Motor neuron (in vitro differentiated cells): Measurements from ENCODE around the gene FAF1. TPM values are rescaled to one million over a fixed set of nuclear protein-coding genes. Genes with fewer than 3 reads are reported as not detected.
A peak's percentile ranks its signal among the peaks of the same experiment; 100 is the strongest.
"Not testable (repeated sequence)": the region's sequence is repeated elsewhere in the genome, so short reads cannot be mapped to it uniquely, and the experiment has no call there.

Experiments
- ATAC-seq, 8 experiments: fragments of 200-7000 bp; cut with Tn5 transposase; replicated peaks in 6 of 8; 2 replicates each; pipeline ENCODE4 v1.8.0; 2021; ENCODE audit warnings: mild to moderate bottlenecking in 8 of 8, moderate library complexity in 8 of 8
- H3K27ac ChIP-seq, 2 donors: fragments of 250-450 bp; sonication (Bioruptor Pico); 2 replicates each; pipeline ENCODE4 v1.9.0; 2021; ENCODE audit warnings: antibody characterized with exemption in 2 of 2, mild to moderate bottlenecking in 2 of 2, moderate library complexity in 1 of 2
- H3K4me1 ChIP-seq, 2 donors: fragments of 250-450 bp; sonication (Bioruptor Pico); replicated peaks in 1 of 2; 2 replicates each; pipeline ENCODE4 v1.6.1; 2021; ENCODE audit warnings: antibody characterized with exemption in 2 of 2, mild to moderate bottlenecking in 2 of 2, moderate library complexity in 1 of 2
- H3K4me3 ChIP-seq, 5 donors: fragments of 250-450 bp; sonication (Bioruptor Pico); 2 replicates each; pipeline ENCODE4 v1.9.0; 2021; ENCODE audit warnings: antibody characterized with exemption in 5 of 5, mild to moderate bottlenecking in 5 of 5, moderate library complexity in 4 of 5
- WGBS, 10 experiments: fragments of 450-650 bp; shearing (Covaris generic); methylation state at CpG; one replicate each; pipeline ENCODE4 v1.0.0; 2022; 5-methylcytosine and 5-hydroxymethylcytosine counted together
- in situ Hi-C, 9 experiments: fragments of 400-800 bp; cut with MboI; loops; one replicate each; pipeline ENCODE4 v1.15.0; 2021; ENCODE audit warnings: low sequenced_read_pairs in 9 of 9, low pct_unique_long_range_greater_than_20kb in 2 of 9; ENCODE audit not compliant: unreplicated experiment in 9 of 9
- total RNA-seq, 8 experiments: library from RNA; unstranded; fragments of 300-600 nt; gene quantifications; 2 replicates each; pipeline versions ENCODE4 v1.2.3 to v1.2.4, GENCODE V29; 2022

Gene FAF1
- total RNA-seq, 8 experiments from 2014 or later, result 26.3 to 79.4 (median 52.0) TPM

DNA sequence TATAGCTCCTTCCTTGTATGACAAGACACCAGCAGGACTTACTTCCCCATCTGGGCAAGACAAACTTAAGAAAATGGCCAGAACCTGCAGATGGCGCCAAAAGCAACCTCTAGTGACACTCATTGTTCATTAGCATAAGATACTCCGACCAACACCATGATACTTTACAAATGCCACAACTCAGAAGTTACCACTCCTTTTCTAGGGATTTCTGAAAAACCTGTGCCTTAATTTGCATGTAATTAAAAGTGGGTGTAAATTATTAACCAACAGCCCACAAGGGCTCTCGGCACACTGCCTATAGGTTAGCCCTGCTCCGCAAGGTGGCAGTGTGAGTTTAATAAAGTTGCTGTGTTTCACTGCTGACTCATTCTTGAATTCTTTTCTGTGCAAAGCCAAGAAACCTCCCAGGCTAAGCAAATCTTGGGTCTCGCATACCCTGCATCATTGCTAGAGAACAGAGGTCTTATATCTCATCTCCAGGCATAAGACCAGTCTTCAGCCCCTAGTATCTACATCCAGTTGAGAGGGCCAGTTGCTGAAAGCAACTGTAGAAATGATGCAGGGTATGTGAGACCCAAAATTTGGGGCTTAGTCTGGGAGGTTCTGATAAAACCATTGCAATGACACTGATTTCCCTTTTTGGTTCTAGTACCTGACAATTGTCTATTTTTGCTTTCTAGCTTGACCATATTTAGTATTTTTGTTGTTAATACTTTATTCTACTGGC is 86.4 kb downstream of the FAF1 start:
- WGBS, 10 experiments, result 40 to 100% (median 88%) methylated on average over 1 to 5 of the region's 5 CpGs; no CpG with 5 or more reads in 3 of the 10 experiments
- ATAC-seq, result peak in 4 of 8 experiments; percentile 33 to 69 (median 50)
- in situ Hi-C loops, result no loop called here
- Histone ChIP-seq H3K4me3 (no peak overlapping the region), H3K4me1 (no peaks in the 10 kb centered on the region), H3K27ac (no peak overlapping the region)

DNA sequence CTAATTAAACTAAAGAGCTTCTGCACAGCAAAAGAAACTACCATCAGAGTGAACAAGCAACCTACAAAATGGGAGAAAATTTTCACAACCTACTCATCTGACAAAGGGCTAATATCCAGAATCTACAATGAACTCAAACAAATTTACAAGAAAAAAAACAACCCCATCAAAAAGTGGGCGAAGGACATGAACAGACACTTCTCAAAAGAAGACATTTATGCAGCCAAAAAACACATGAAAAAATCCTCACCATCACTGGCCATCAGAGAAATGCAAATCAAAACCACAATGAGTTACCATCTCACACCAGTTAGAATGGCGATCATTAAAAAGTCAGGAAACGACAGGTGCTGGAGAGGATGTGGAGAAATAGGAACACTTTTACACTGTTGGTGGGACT is 95.2 kb downstream of the FAF1 start:
- H3K4me1 ChIP-seq, H3K4me3 ChIP-seq, in situ Hi-C loops, H3K27ac ChIP-seq, ATAC-seq: not testable (repeated sequence)
- no CpG with 5 or more reads among the region's 3 CpGs for WGBS, 10 experiments

DNA sequence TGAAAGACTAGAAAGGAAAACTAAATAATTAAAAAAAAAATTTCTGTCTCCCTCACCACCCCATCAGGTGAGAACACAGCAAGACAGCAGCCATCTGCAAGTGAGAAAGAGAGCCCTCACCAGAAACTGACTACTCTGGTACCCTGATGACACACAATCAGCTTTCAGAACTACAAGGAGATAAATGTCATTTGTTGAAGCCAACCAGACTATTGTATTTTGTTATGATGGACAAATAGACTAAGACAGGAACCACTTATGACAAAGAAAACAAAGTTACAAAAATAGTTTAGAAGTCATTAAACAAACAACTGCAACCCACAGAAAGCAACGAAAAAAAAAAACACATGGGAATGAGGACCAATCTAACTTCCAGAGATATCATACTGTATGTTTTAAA is 98.3 kb downstream of the FAF1 start:
- WGBS, 10 experiments, result 38 to 100% (median 93%) methylated on average over 1 of the region's 1 CpG; no CpG with 5 or more reads in 1 of the 10 experiments
- Histone ChIP-seq H3K4me3 (no peak overlapping the region), H3K27ac (no peak overlapping the region), H3K4me1 (no peaks in the 10 kb centered on the region)
- in situ Hi-C loops, result no loop called here
- no peak for ATAC-seq

- Histone ChIP-seq H3K4me3 (no peak overlapping the region), H3K4me1 (no peaks in the 10 kb centered on the region), H3K27ac (no peak overlapping the region)
- ATAC-seq, result no peak
- 91 to 100% (median 97%) methylated on average over 1 to 4 of the region's 4 CpGs; no CpG with 5 or more reads in 1 of the 10 experiments for WGBS, 10 experiments
- in situ Hi-C loops, result no loop called here
Observed at GRCh38 chr1:50860702-50861101, 99.4 kb downstream of the FAF1 start.

GRCh38 chr1:50860256-50860655 is 99.8 kb downstream of the FAF1 start:
- Histone ChIP-seq H3K4me1 (no peaks in the 10 kb centered on the region), H3K27ac (no peak overlapping the region), H3K4me3 (no peak overlapping the region)
- 89 to 100% (median 100%) methylated on average over 1 to 2 of the region's 2 CpGs; no CpG with 5 or more reads in 1 of the 10 experiments for WGBS, 10 experiments
- ATAC-seq, result no peak
- in situ Hi-C loops, result no loop called here

DNA sequence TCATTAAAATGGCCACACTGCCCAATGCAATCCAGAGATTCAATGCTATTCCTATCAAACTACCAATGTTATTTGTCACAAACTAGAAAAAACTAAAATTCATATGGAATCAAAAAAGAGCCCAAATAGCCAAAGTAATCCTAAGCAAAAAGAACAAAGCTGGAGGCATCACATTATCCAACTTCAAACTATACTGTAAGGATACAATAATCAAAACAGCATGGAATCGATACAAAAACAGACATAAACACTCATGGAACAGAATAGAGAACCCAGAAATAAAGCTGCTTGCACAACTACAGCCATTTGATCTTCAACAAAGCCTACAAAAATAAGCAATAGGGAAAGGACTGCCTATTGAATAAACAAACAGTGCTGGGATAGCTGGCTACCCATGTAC is 100.4 kb downstream of the FAF1 start:
- no peak for ATAC-seq
- WGBS, 10 experiments, result 100% methylated on average over 1 of the region's 1 CpG; no CpG with 5 or more reads in 1 of the 10 experiments
- H3K27ac ChIP-seq, result no peak overlapping the region

GRCh38 chr1:50858761-50859160 is 101.3 kb downstream of the FAF1 start:
- ATAC-seq, result no peak
- 80 to 100% (median 100%) methylated on average over 1 of the region's 1 CpG; no CpG with 5 or more reads in 2 of the 10 experiments for WGBS, 10 experiments
- Histone ChIP-seq H3K27ac (no peak overlapping the region), H3K4me3 (no peak overlapping the region), H3K4me1 (no peaks in the 10 kb centered on the region)
- in situ Hi-C loops, result no loop called here

More for the DNA sequence above, 100.4 kb downstream of the FAF1 start:
- Histone ChIP-seq H3K4me3 (no peak overlapping the region), H3K4me1 (no peaks in the 10 kb centered on the region)
- in situ Hi-C loops, result no loop called here

- WGBS, 10 experiments, result 10 to 100% (median 88%) methylated on average over 1 of the region's 1 CpG; no CpG with 5 or more reads in 1 of the 10 experiments
- no peaks in the 10 kb centered on the region for H3K4me1 ChIP-seq
- H3K27ac ChIP-seq, result no peak overlapping the region
- no peak for ATAC-seq
- in situ Hi-C loops, result no loop called here
- no peak overlapping the region for H3K4me3 ChIP-seq
Observed at GRCh38 chr1:50857702-50858101, 102.4 kb downstream of the FAF1 start.

GRCh38 chr1:50853325-50853724 is 106.7 kb downstream of the FAF1 start:
- no peak for ATAC-seq
- in situ Hi-C loops, result no loop called here

GRCh38 chr1:50852889-50853288 is 107.2 kb downstream of the FAF1 start:
- in situ Hi-C loops, result no loop called here

More at GRCh38 chr1:50853325-50853724, 106.7 kb downstream of the FAF1 start:
- 87 to 100% (median 93%) methylated on average over 1 to 3 of the region's 3 CpGs; no CpG with 5 or more reads in 1 of the 10 experiments for WGBS, 10 experiments
- H3K4me3 ChIP-seq, result no peak overlapping the region
- H3K27ac ChIP-seq, result no peak overlapping the region
- no peaks in the 10 kb centered on the region for H3K4me1 ChIP-seq

DNA sequence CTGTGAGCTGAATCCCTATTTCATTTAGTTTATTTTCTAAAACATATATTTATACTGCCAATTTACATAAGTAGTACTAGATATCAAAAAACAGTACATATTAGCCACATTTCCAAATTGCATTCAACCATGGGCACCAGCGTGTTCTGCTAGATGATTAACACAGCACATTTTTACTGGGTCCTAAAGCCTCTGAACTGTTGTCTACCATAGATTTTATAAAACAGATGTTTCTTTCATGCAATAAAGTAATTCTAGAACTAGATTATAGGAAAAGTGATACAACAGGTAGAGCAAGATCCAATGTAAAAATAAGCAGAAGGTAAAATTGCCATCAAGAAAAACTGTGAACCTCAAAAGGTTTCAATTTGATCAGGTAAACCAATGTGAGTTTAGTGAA is 108.6 kb downstream of the FAF1 start:
- Histone ChIP-seq H3K4me1 (no peaks in the 10 kb centered on the region), H3K4me3 (no peak overlapping the region), H3K27ac (no peak overlapping the region)
- ATAC-seq, result no peak
- in situ Hi-C loops, result no loop called here
- WGBS, 10 experiments, result 83 to 100% (median 100%) methylated on average over 1 of the region's 1 CpG; no CpG with 5 or more reads in 3 of the 10 experiments

More at GRCh38 chr1:50852889-50853288, 107.2 kb downstream of the FAF1 start:
- no peaks in the 10 kb centered on the region for H3K4me1 ChIP-seq
- ATAC-seq, result no peak
- 60 to 100% (median 97%) methylated on average over 1 of the region's 1 CpG for WGBS, 10 experiments
- no peak overlapping the region for H3K27ac ChIP-seq
- H3K4me3 ChIP-seq, result no peak overlapping the region

- Histone ChIP-seq H3K4me3 (no peak overlapping the region), H3K27ac (no peak overlapping the region), H3K4me1 (no peaks in the 10 kb centered on the region)
- in situ Hi-C loops, result no loop called here
- no peak for ATAC-seq
- 82 to 100% (median 96%) methylated on average over 1 to 7 of the region's 7 CpGs for WGBS, 10 experiments
Observed at GRCh38 chr1:50851034-50851433, 109.0 kb downstream of the FAF1 start.

DNA sequence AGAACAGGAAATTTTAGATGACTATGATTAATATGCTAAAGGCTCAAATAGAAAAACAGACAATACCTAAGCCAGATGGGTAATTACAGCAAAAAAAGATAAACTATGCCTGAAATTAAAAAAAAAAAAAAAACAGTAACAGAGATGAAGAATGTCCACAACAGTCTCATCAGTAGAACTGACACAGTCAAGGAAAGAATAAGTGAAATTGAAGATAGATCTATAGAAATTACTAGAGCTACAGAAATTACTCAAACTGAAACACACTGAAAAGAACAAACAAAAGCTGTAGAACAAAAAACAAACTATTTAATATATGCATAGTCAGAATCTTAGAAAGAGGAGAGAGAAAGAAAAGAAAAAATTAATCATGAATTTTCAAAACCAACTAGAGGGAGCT is 112.8 kb downstream of the FAF1 start:
- in situ Hi-C loops, result no loop called here
- H3K4me3 ChIP-seq, result no peak overlapping the region
- no peak for ATAC-seq
- no peak overlapping the region for H3K27ac ChIP-seq
- H3K4me1 ChIP-seq, result no peaks in the 10 kb centered on the region
